Measurements from ENCODE around the gene KLHL17. TPM values are rescaled to one million over a fixed set of nuclear protein-coding genes. Genes with fewer than 3 reads are reported as not detected.

The KLHL17 gene
- total and polyA plus RNA-seq, 4 donors = 0.98 to 5.4 (median 2.1) TPM

DNA sequence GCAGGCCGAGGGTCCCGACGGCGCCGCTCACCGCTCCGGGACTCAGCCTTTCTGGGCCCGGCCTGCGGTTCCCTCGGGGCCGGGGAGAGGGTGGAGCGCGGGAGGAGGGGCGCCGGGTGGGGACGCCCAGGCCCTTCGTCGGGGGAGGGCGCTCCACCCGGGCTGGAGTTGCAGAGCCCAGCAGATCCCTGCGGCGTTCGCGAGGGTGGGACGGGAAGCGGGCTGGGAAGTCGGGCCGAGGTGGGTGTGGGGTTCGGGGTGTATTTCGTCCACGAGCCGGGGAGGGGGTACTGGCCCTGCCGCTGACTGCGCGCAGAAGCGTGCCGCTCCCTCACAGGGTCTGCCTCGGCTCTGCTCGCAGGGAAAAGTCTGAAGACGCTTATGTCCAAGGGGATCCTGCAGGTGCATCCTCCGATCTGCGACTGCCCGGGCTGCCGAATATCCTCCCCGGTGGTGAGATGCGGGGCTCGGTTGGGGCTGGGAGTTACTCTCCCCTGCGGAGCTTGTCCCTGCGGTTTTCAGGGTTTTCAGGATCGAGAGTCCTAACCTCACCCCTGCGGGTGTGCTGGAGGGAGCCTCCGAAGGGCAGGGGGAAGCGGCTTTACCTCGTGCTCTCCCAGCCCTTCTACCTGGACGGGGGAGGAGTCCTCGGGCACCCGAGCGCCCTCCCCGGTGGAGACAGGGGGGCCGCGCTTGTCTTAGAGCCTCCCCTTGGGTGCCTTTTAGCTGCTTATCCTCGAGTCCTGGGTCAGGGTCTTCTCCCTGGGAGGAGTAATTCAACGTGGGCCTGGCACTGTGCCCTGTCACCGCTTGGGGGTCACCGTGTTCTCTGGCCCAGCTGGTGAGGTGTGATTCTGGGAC is 34.6 kb upstream of the KLHL17 start:
- TF ChIP-seq, protein P1, sequence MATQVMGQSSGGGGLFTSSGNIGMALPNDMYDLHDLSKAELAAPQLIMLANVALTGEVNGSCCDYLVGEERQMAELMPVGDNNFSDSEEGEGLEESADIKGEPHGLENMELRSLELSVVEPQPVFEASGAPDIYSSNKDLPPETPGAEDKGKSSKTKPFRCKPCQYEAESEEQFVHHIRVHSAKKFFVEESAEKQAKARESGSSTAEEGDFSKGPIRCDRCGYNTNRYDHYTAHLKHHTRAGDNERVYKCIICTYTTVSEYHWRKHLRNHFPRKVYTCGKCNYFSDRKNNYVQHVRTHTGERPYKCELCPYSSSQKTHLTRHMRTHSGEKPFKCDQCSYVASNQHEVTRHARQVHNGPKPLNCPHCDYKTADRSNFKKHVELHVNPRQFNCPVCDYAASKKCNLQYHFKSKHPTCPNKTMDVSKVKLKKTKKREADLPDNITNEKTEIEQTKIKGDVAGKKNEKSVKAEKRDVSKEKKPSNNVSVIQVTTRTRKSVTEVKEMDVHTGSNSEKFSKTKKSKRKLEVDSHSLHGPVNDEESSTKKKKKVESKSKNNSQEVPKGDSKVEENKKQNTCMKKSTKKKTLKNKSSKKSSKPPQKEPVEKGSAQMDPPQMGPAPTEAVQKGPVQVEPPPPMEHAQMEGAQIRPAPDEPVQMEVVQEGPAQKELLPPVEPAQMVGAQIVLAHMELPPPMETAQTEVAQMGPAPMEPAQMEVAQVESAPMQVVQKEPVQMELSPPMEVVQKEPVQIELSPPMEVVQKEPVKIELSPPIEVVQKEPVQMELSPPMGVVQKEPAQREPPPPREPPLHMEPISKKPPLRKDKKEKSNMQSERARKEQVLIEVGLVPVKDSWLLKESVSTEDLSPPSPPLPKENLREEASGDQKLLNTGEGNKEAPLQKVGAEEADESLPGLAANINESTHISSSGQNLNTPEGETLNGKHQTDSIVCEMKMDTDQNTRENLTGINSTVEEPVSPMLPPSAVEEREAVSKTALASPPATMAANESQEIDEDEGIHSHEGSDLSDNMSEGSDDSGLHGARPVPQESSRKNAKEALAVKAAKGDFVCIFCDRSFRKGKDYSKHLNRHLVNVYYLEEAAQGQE (IDR thresholded peaks at IDR 0.05) = no peak
- TF ChIP-seq EGR1 (IDR thresholded peaks at IDR 0.05; ENCODE audit: low read depth in 2 of 2) (no peak), NR2F2 (IDR thresholded peaks at IDR 0.05) (no peak), JUND (IDR thresholded peaks at IDR 0.05) (no peak), RXRA (IDR thresholded peaks at IDR 0.05) (no peak), FOXA1 (IDR thresholded peaks at IDR 0.05) (no peak), TAF1 (conservative IDR thresholded peaks at IDR 0.05) (no peak), HNF4A (conservative IDR thresholded peaks at IDR 0.05) (no peak), GABPA (IDR thresholded peaks at IDR 0.05 in 1 of 2, conservative IDR thresholded peaks at IDR 0.05 in 1 of 2) (no peak), FOXA2 (IDR thresholded peaks at IDR 0.05) (no peak)
- TF ChIP-seq, protein P2, sequence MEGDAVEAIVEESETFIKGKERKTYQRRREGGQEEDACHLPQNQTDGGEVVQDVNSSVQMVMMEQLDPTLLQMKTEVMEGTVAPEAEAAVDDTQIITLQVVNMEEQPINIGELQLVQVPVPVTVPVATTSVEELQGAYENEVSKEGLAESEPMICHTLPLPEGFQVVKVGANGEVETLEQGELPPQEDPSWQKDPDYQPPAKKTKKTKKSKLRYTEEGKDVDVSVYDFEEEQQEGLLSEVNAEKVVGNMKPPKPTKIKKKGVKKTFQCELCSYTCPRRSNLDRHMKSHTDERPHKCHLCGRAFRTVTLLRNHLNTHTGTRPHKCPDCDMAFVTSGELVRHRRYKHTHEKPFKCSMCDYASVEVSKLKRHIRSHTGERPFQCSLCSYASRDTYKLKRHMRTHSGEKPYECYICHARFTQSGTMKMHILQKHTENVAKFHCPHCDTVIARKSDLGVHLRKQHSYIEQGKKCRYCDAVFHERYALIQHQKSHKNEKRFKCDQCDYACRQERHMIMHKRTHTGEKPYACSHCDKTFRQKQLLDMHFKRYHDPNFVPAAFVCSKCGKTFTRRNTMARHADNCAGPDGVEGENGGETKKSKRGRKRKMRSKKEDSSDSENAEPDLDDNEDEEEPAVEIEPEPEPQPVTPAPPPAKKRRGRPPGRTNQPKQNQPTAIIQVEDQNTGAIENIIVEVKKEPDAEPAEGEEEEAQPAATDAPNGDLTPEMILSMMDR (IDR thresholded peaks at IDR 0.05; ENCODE audit: low read depth, low read length, missing input control) = no peak
- TF ChIP-seq, protein P3, sequence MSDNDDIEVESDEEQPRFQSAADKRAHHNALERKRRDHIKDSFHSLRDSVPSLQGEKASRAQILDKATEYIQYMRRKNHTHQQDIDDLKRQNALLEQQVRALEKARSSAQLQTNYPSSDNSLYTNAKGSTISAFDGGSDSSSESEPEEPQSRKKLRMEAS (IDR thresholded peaks at IDR 0.05) = no peak
- TF ChIP-seq, protein P4, sequence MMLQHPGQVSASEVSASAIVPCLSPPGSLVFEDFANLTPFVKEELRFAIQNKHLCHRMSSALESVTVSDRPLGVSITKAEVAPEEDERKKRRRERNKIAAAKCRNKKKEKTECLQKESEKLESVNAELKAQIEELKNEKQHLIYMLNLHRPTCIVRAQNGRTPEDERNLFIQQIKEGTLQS (IDR thresholded peaks at IDR 0.05) = no peak
- DNase-seq (ENCODE audit: low spot score) = no peak
- no peaks in the 10 kb centered on the region for H3K36me3 ChIP-seq (ENCODE audit: control insufficient read depth in 4 of 4, insufficient read depth in 3 of 4, low read depth in 1 of 4, low read length in 3 of 4)
- 12% methylated on average over 65 of the region's 65 CpGs for WGBS
- peaks cover 0 to 3% (median 3%) of the 10 kb centered on the region in 4 donors for H3K27me3 ChIP-seq (ENCODE audit: control insufficient read depth in 4 of 4, insufficient read depth in 4 of 4, low read length in 3 of 4)
- H3K4me1 ChIP-seq (ENCODE audit: control insufficient read depth in 4 of 4, insufficient read depth in 4 of 4, low read length in 3 of 4) = peaks cover 9 to 38% (median 23%) of the 10 kb centered on the region in 4 donors
- no peak overlapping the region for H3K9ac ChIP-seq (ENCODE audit: low read depth in 1 of 2, low read length in 2 of 2)
- H3K9me3 ChIP-seq (ENCODE audit: control insufficient read depth in 4 of 4, low read length in 3 of 4) = no peaks in the 10 kb centered on the region
- H3K4me3 ChIP-seq (ENCODE audit: low read depth in 1 of 3, low read length in 3 of 3) = peak overlapping the region in 1 of 3 donors; percentile 61
- no peak overlapping the region for H3K27ac ChIP-seq (ENCODE audit: low read depth in 1 of 2, low read length in 2 of 2)

- H3K27me3 ChIP-seq (ENCODE audit: control insufficient read depth in 4 of 4, insufficient read depth in 4 of 4, low read length in 3 of 4) = peaks cover 0 to 3% (median 3%) of the 10 kb centered on the region in 4 donors
- no peak for DNase-seq (ENCODE audit: low spot score)
Measured at GRCh38 chr1:927234-927633, 33.1 kb upstream of the KLHL17 start.

More at GRCh38 chr1:927234-927633, 33.1 kb upstream of the KLHL17 start:
- Histone ChIP-seq H3K9me3 (ENCODE audit: control insufficient read depth in 4 of 4, low read length in 3 of 4) (no peaks in the 10 kb centered on the region), H3K36me3 (ENCODE audit: control insufficient read depth in 4 of 4, insufficient read depth in 3 of 4, low read depth in 1 of 4, low read length in 3 of 4) (no peaks in the 10 kb centered on the region), H3K4me3 (ENCODE audit: low read depth in 1 of 3, low read length in 3 of 3) (no peak overlapping the region), H3K4me1 (ENCODE audit: control insufficient read depth in 4 of 4, insufficient read depth in 4 of 4, low read length in 3 of 4) (peaks cover 8 to 37% (median 20%) of the 10 kb centered on the region in 4 donors), H3K9ac (ENCODE audit: low read depth in 1 of 2, low read length in 2 of 2) (no peak overlapping the region), H3K27ac (ENCODE audit: low read depth in 1 of 2, low read length in 2 of 2) (no peak overlapping the region)
- TF ChIP-seq TAF1 (conservative IDR thresholded peaks at IDR 0.05) = no peak
- no peak for TF ChIP-seq SP1 (IDR thresholded peaks at IDR 0.05)
- TF ChIP-seq YY1 (IDR thresholded peaks at IDR 0.05) = no peak
- TF ChIP-seq JUND (IDR thresholded peaks at IDR 0.05) = no peak
- TF ChIP-seq NR2F2 (IDR thresholded peaks at IDR 0.05) = no peak
- no peak for TF ChIP-seq RXRA (IDR thresholded peaks at IDR 0.05)
- TF ChIP-seq, protein P4 (IDR thresholded peaks at IDR 0.05) = no peak
- TF ChIP-seq, protein P3 (IDR thresholded peaks at IDR 0.05) = no peak
- 62% methylated on average over 9 of the region's 9 CpGs for WGBS
